Occipital lobe (tissue), 2 donors: ENCODE data around the gene ROBO1. TPM values are rescaled to one million over a fixed set of nuclear protein-coding genes. Genes with fewer than 3 reads are reported as not detected.

Source experiments
- DNase-seq: peaks from one replicate; lab custom pipeline; 2025; lab: John Stamatoyannopoulos, UW
- total RNA-seq: library from RNA; depleted of rRNA; stranded (reverse); fragments of >200 nt; gene quantifications from one replicate; pipeline ENCODE4 v1.2.3, GENCODE V29; 2014

The ROBO1 gene
- total RNA-seq, 1 donor from 2014 or later: 156 TPM

GRCh38 chr3:79477242-79477641 is 290.6 kb downstream of the ROBO1 start:
- DNase-seq: no peak

GRCh38 chr3:79473993-79474392 is 293.8 kb downstream of the ROBO1 start:
- no peak for DNase-seq

GRCh38 chr3:79467721-79468120 is 300.1 kb downstream of the ROBO1 start:
- DNase-seq: no peak

GRCh38 chr3:79461129-79461792 is 306.5 kb downstream of the ROBO1 start:
- no peak for DNase-seq

DNA sequence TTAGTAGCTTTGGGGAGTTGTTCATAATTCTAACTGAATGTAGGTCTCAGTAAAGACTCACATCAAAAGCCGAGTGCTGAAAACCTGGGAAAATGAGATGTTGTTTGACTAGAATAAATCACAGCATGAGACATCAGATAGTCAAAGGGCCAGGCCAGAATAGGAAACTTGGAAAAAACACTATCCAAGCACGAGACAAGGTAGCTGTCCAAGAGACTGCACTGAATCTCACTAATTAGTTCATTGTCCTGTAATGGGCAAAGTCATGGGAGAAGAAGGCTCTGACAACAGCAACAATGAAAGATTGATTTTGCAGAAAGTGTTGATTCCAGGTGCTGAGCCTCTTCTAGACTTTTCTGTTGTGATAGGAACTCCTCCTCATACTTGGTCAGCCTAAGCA is 314.2 kb downstream of the ROBO1 start:
- DNase-seq: no peak

GRCh38 chr3:79436387-79436786 is 331.4 kb downstream of the ROBO1 start:
- DNase-seq: no peak

DNA sequence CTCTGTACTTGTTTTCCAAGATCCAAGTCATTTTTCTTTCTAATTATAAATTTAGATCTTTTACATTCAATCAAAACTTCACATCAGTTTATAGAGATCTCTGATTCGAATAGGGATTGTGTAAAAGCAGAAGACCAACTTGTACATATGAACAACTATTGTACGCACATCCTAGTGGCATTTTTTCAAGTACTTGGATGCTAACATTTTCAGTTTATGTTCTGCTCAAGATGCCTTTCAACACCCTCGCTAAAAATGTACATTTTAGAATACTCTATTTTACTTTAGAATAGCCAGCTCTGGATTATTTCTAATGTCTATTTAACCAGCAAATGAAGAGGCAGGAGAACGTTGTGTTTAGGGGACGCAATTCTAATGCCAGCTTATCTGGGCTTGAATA is 340.7 kb downstream of the ROBO1 start:
- DNase-seq: no peak

GRCh38 chr3:79424811-79425210 is 343.0 kb downstream of the ROBO1 start:
- DNase-seq: no peak

- no peak for DNase-seq
Measured at GRCh38 chr3:79423417-79423816, 344.4 kb downstream of the ROBO1 start.

DNA sequence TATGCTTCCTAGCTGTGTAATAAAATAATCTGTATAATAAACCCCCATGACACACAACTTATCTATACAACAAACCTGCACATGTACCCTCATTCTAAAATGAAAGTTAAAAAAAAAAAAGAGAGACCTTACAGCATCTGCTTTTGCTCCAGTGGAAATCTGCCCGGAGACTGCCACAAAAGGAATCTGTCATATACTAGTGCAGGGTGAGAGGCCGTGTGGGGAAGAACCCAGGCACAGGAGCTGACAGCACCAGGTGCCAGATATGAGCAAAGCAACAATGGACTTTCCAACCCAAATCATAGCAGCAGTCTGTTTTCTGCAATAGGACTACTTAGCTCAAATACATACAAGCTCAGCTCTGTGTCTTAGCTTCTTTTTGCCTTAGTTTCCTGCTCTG is 346.5 kb downstream of the ROBO1 start:
- DNase-seq: no peak

DNA sequence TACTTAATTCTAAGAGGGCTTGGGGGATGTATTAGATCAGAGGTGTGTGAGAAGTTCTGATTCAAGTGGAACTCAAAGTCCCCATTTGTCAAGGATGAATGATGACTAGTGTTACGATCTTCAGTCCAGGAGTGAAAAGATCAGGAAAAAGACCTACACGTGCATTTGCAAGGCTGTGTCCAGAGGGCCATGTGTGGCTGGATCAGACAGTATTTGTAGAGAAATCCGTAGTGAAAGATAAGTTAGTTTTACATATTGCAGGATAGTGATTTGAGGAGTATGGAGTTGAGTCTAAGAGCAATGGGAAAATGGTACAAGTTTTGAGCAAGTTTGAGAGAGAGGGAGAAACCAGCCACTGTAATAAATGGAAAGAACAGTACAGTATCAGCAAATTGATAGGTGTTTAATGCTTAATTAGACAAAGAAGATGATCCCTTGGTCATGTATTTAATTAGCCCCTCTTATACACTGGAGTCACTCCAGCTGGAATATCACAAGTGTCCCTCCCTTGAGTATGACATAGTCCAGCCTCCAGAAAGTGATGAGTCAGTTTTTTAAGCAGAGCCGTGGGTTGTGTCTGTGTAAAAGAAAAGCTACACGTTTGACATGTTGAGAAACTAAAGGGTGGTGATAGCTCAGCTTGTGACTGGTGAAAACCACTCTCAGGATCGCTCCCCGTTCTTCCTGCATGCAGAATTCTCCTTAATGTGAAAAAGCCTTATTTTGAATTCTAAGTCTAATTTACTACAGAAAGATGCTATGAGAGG is 348.8 kb downstream of the ROBO1 start:
- DNase-seq: no peak

- DNase-seq: no peak
Measured at GRCh38 chr3:79415356-79415755, 352.4 kb downstream of the ROBO1 start.

DNA sequence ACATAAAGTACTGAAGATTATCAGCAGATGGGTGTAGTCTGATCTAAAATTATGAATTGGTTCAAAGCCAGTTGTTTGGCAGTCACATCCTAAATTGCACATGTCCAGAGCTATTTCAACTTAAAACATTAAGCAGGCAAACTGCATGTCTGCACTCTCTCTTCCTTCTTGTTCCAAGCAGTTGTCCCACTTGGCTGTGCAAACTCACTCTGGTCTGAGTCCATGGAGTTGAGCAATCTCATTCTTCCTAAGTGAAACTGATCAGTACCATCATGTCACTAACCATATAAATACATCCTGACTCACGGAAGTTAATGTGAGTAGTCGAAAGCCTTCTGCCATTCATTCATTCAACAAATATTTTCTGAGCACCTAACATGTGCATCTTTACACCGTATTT is 353.0 kb downstream of the ROBO1 start:
- no peak for DNase-seq

- no peak for DNase-seq
Measured at GRCh38 chr3:79414035-79414434, 353.8 kb downstream of the ROBO1 start.

GRCh38 chr3:79412537-79412936 is 355.3 kb downstream of the ROBO1 start:
- no peak for DNase-seq

DNA sequence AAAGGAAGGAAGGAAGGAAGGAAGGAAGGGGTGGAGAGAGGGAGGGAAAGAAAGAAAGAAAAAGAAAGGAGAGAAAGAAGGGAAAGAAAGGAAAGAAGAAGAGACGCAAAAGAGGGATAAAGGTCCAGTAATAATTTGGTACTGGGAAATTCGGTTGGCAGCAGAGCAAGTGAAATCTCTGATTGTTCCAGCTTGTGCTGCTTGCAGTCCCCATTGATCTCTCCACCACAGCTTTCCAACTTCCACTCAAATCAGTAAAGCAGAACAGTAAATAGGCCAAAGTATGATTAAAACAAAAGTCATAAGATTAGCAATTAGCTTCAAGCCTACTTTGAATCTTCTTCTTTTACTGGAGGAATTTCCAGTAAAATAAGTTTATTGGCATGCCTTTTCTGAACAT is 357.2 kb downstream of the ROBO1 start:
- no peak for DNase-seq

DNA sequence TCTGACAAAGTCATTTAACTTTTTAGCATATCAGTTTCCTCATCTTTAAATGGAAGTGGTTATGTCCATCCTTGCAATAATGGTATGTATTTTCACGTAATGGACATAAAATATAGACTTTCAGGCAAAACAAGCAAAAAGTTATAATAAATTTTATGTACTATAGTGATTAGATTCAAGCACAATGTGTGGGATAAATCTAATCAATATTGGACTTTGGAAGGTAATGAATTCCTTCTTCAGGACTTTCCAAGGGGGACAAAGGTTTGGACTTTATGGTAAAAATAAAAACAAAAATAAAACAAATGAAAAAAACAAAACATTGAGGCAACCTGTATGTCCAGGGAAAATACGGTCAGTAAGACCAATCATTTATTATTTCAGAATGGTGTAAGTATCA is 357.7 kb downstream of the ROBO1 start:
- no peak for DNase-seq

GRCh38 chr3:79406175-79406574 is 361.6 kb downstream of the ROBO1 start:
- DNase-seq: no peak

GRCh38 chr3:79405183-79405582 is 362.6 kb downstream of the ROBO1 start:
- DNase-seq: no peak

GRCh38 chr3:79396595-79396994 is 371.2 kb downstream of the ROBO1 start:
- DNase-seq: no peak

- no peak for DNase-seq
Measured at GRCh38 chr3:79392479-79392878, 375.3 kb downstream of the ROBO1 start.

GRCh38 chr3:79390352-79390751 is 377.4 kb downstream of the ROBO1 start:
- DNase-seq: no peak

DNA sequence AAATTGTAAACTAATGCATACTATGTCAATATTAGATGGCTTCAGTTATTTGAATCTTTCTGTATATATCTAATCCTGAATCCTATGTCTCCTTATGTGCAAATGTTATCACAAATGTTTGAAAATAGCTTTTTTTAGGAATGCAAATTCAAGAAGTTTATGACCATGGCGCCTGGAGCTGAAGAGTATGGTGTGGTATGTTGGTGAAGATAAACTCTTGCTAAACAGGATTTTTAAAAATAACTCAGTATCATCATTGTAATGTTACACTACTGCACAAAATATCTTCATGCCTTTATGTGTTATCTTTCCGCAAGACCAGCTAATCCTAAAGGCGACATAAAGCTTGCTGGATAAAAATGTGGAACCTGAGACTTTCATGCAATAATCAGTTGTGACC is 382.6 kb downstream of the ROBO1 start:
- DNase-seq: no peak
